HL-60 (cell line): ENCODE data around the gene FAM53C.

Experiments used
- DNase-seq, 2 experiments: peaks; one replicate each; pipeline ENCODE4 v3.0.0-alpha.2; 2010 to 2020; ENCODE audit warnings: low read depth in 1 of 2, low spot score in 1 of 2
- H3K27ac ChIP-seq: fragments of 250-450 bp; sonication (Bioruptor Pico); replicated peaks from 2 replicates; pipeline ENCODE4 v1.5.1; 2020; ENCODE audit warnings: mild to moderate bottlenecking, moderate library complexity
- H3K27me3 ChIP-seq: fragments of 250-450 bp; sonication (Bioruptor Pico); 2 replicates; pipeline ENCODE4 v1.5.1; 2021; ENCODE audit warnings: mild to moderate bottlenecking, moderate library complexity; ENCODE audit not compliant: insufficient read depth, poor library complexity, severe bottlenecking
- H3K4me3 ChIP-seq: replicated peaks from 2 replicates; pipeline ENCODE4 v1.5.1; 2011; ENCODE audit warnings: mild to moderate bottlenecking, control low read depth, low read length; ENCODE audit not compliant: insufficient read depth
- CTCF ChIP-seq: IDR thresholded peaks from one replicate; pipeline ENCODE4 v1.5.1; 2011; ENCODE audit warnings: low read length, control low read depth, inconsistent platforms; ENCODE audit not compliant: insufficient read depth
- GABPA ChIP-seq: IDR thresholded peaks from 2 replicates; pipeline ENCODE4 v1.6.1; 2012; ENCODE audit warnings: low read depth
- POLR2AphosphoS5 ChIP-seq: IDR thresholded peaks from 2 replicates; pipeline ENCODE4 v1.6.1; 2012; ENCODE audit warnings: low read depth
- REST ChIP-seq: IDR thresholded peaks from 2 replicates; pipeline ENCODE4 v1.6.1; 2012; ENCODE audit warnings: low read depth; ENCODE audit not compliant: insufficient replicate concordance
- SPI1 ChIP-seq: IDR thresholded peaks from 2 replicates; pipeline ENCODE4 v1.6.1; 2012; ENCODE audit warnings: low read depth, mild to moderate bottlenecking, borderline replicate concordance

Gene FAM53C

GRCh38 chr5:138372653-138373052 is 34.6 kb downstream of the FAM53C start:
- H3K27me3 ChIP-seq, result no peaks in the 10 kb centered on the region
- TF ChIP-seq POLR2AphosphoS5 (no peak), GABPA (no peak), REST (no peak)
- no peak overlapping the region for H3K4me3 ChIP-seq
- no peak for DNase-seq
- H3K27ac ChIP-seq, result no peak overlapping the region

- TF ChIP-seq GABPA, result no peak
- no peak for TF ChIP-seq REST
- TF ChIP-seq SPI1, result no peak
- TF ChIP-seq POLR2AphosphoS5, result no peak
- no peak for TF ChIP-seq CTCF
- Histone ChIP-seq H3K4me3 (no peak overlapping the region), H3K27me3 (no peaks in the 10 kb centered on the region), H3K27ac (no peak overlapping the region)
- DNase-seq, result no peak
Observed at GRCh38 chr5:138382347-138382746, 44.3 kb downstream of the FAM53C start.

GRCh38 chr5:138385660-138386059 is 47.6 kb downstream of the FAM53C start:
- TF ChIP-seq REST (no peak), GABPA (no peak), SPI1 (no peak), CTCF (no peak), POLR2AphosphoS5 (no peak)
- Histone ChIP-seq H3K4me3 (no peak overlapping the region), H3K27me3 (no peaks in the 10 kb centered on the region), H3K27ac (no peak overlapping the region)
- DNase-seq, result no peak

GRCh38 chr5:138386290-138386689 is 48.2 kb downstream of the FAM53C start:
- Histone ChIP-seq H3K4me3 (no peak overlapping the region), H3K27me3 (no peaks in the 10 kb centered on the region), H3K27ac (no peak overlapping the region)
- no peak for TF ChIP-seq CTCF
- TF ChIP-seq GABPA, result no peak
- TF ChIP-seq SPI1, result no peak
- TF ChIP-seq POLR2AphosphoS5, result no peak
- no peak for TF ChIP-seq REST
- DNase-seq, result no peak
